GM21528 (cell line): ENCODE measurements around the gene CCDC80.

Source experiments
- ATAC-seq: cut with Tn5 transposase; IDR thresholded peaks from one replicate; pipeline ENCODE4 v1.9.1; 2021; ENCODE audit warnings: mild to moderate bottlenecking, moderate library complexity; ENCODE audit not compliant: unreplicated experiment, low FRiP score

Gene CCDC80

DNA sequence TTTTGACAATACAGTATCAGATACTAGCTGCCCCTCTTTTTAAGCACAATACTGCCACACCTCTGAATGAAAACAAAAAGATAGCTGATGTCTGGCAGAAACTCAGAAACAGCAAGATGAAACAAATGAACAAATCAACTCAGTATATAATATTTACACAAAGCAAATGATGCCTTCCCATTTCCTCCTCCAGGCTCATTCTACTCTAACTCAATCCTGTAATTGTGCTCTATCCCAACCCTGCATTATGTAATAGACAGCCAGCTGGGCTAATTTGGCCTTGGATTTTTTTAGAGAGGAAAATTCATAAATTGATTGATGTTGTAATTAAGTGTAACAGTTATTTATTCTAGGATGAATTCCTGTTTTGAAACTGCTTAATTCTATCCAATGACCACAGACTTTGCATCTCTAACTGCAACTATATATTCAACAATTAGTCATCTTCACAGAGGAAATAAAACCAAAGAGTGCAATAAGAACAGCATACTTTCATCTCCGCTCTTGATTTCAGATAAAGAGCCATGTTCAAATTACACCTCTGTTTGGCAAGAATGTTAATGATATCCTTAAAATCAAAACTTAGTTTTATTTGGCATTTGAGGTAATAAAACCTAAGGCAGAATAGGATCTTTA, 85.3 kb downstream of the CCDC80 start:
- ATAC-seq: no peak

DNA sequence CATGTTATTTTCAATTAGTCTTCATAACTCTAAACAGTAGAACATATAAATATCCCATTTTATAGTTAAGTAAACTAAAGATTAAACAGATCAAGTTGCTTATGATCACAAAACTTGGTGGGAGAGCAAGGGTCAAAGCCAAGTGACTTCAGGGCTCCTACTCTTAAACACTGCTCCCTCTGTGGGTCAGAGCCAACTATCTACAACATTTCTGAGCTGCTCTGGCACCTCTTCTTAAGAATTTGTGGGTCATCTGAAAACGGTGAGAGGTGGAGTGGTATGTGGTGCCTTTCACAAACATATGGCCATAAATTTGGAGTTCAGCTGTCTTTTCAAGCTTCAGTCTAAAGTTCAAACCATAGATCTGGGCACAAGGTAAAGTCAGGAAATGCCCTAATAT, 90.1 kb downstream of the CCDC80 start:
- ATAC-seq: no peak
